ENCODE measurements around the gene CSTF1.
A peak's percentile ranks its signal among the peaks of the same experiment; 100 is the strongest.
"Not testable (repeated sequence)": the region's sequence is repeated elsewhere in the genome, so short reads cannot be mapped to it uniquely, and the experiment has no call there.

The CSTF1 gene

GRCh38 chr20:56411287-56411686, 18.8 kb downstream of the CSTF1 start:
- not testable (repeated sequence) for DNase-seq

GRCh38 chr20:56411759-56412472, 19.5 kb downstream of the CSTF1 start, which contains the start of gene CASS4:
Gene CASS4, plus strand, starts transcription at chr20:56412260. Its CDS starts 199 bp downstream, at chr20:56412459.
- peak; percentile 59 for DNase-seq

DNA sequence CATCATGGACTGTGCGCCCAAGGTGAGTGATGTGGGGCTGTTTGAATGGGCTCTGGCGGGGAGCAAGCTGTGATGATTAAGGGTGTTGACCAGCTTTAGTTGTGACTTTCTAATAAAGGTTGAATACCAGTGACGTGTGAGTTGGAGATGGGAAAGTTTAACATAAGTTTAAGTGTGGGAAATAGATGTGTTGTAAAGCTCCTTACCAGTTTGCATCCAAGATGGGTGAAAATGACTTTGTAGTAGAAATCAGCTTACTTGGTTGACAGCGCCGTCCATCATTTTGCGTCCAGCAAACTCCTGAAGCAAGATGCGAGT, 20.0 kb downstream of the CSTF1 start:
- no peak for DNase-seq

DNA sequence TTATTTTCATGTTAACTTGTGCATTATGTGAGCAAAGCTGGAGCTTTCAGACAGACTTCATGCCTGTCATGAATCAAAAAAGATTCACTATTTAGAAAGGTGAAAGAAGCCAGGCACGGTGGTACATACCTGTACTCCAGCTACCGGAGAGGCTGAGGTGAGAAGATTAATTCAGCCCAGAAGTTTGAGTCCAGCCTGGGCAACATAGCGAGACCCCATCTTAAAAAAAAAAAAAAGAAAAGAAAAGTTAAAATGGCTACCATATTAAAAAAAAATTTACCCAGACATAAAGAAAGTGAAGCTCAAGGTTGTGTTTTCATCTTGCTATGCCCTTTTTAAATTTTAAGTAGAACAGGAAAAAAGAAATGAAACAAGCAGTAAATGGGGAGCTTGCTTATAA, 20.5 kb downstream of the CSTF1 start:
- no peak for DNase-seq

DNA sequence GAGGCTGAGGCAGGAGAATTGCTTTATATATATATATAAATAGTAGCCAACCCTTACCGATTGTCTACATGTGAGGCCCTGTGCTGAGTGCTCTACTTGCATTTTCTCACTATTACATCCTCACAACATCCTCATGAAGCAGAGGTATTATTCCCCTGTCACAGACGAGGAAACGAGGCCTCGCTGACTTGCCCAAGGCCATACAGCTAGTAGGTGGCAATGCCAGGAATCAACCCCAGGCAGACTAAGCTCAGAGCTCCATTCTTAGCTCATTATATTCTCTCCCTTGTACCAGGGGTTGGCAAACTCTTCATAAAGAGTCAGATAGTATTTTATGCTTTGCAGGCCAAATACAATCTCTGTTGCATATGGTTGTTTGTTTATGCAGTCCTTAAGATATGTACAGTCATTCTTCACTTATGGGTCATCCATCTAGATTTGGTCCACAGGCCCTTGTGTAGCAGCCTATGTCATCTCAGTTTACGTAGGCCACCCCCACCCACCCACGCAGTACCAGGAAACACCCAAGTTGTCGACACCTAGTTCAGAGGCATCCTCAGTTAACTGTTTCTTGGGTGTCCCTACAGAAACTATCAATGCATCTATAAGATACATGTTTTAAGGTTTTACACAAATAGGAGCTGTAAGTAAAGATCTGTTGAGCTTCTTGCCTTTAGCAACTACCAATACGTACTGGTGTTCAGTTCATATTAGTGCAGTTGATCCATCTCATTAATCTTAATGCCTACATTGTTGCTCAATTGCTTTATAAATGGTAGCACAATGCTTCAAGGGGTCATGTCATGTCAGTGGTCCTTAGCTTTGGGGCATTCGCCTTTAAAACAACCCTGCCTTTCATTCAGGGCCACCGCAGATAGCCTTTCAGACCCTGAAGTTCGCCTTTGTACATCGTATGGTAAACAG, 22.7 kb downstream of the CSTF1 start:
- no peak for DNase-seq

DNA sequence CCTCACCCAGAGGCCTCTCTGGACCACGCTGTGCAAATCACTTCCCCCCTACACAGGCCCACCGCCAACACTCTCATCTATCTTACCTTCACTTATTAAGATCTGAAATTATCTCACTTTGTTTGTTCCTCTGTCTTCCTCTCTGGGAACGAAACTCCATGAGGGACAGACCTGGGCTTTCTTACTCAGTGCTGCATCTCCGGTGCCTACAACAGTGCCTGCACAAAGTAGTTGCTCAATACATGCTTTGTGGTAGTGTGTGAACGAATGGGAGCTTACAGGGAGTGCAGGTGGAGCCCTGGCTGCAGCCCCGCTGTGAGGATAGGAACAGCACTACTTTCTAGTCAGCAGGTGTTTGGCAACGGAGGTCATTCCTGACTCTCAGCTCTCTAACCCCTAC, 25.0 kb downstream of the CSTF1 start:
- no peak for DNase-seq

DNA sequence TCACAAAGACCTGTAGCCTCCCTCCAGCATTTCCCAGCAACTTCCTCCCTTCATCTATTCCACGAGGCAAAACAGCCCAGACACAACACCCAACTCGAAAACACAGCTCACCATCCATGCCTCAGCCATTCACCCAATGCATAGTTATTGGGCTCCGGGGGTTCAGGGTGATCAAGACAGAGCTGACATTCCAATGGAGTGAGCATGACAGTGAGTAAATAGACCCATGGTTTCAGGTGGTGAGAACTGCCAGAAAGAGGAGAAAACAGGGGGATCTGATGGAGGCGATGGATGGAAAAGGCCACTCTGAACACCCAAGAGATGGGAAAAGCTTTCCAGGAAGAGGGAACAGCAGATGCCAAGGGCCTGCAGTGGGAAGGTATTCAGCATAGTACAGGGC, 25.5 kb downstream of the CSTF1 start:
- no peak for DNase-seq

- DNase-seq: no peak
These were observed 26.0 kb downstream of the CSTF1 start for GRCh38 chr20:56418385-56418861.

GRCh38 chr20:56420028-56420427, 27.6 kb downstream of the CSTF1 start:
- DNase-seq: no peak

DNA sequence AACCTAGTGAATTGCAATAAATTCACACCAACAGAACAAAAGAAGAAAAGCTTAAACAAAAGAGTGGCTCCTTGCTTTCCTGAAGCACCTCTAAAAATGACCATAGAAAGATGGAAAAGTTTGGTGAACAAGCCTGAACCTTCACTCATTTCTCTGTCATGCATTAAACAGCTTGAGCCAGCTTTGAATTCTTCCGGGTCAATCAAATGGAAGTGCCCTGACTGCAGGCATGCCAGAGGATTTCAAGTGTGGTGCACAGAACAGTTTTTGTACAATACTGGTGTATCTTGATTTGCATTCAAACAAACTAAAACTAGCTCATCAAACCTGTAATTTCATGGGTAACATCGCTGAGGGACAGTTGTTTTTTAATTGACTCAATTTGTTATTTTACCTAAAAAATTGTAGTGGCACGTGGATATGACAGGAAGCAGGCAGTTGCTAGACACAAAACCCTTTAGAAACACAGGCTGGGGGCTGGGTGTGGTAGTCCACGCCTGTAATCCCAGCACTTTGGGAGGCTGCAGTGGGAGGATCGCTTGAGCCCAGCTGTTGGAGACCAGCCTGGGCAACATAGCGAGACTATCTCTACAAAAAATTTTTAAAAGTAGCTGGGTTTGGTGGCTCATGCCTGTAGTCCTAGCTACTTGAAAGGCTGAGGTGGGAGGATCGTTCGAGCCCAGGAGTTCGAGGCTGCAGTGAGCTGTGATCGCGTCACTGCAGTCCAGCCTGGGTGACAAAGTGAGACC, 28.7 kb downstream of the CSTF1 start:
- no peak for DNase-seq

DNA sequence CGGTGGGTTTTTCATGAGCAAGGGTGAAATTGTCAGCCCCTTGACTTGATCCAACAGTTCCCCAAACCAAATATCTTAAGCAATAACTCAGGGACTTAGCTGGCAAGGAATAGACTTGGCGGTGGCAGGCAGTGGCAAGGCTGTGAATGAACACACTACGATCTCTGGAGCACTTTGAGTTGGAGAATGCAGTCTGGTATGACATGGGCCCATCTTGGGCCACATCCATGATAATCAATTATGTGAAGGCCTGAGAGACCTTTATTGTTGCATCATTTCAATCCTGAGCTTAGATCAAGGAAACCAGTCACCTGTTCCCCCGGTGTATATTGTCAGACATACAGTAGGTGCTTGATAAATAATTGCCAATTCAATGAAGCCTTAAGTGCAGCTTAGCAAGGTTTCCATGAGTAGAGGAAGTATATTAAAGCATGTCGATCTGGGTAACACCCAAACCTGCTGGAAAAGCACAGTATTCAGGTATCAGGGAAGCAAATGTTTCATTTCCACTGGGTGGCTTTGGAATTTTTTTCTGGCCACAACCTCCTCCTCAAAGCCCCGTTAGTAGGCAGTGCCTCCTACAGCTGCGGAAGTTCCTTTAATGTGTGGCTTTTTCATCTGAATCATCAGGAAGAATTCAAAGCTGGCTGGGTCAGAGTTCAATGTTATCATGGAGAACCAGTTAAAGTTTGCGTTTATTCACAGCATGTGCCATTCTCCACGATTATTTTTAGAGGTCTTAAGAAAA, 29.8 kb downstream of the CSTF1 start:
- DNase-seq: no peak

DNA sequence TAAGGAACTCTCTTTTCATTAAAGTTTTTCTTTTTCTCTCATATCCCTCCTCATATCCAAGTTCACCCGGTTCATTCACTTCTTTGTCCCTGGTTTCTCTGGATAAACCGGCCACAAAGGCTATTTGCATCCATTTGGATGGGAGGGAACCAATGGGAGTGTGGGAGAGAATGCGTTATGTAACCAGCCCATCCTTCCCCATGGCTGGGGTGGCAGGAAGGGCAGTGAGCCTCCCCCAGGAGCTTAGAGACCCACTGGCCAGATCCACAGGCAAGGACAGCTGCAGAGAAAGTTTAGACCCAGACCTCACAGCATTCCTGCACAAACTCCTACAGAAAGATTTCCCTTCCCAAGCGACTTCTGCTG, 30.4 kb downstream of the CSTF1 start:
- DNase-seq: no peak

- DNase-seq: no peak
These were observed 30.8 kb downstream of the CSTF1 start for GRCh38 chr20:56423211-56423610.

- no peak for DNase-seq
These were observed 31.4 kb downstream of the CSTF1 start for GRCh38 chr20:56423886-56424285.

DNA sequence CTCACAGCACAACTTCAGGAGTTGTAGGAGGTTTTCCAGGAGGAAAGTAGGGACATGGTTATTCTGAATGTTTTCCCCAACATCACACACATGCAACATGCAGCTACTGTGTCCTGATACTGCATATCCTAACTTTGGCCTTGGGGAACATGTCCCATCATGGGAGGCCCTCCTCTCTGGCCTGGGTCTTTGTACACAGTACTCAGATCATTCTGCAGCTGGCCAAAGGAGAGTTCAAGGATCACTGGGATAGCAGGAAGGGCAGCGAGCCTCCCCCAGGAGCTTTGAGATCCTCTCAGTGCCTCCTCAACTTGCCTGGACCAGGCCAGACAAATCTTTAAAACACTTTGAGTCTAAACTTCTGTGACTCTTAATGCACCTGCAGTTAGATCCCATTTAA, 32.5 kb downstream of the CSTF1 start:
- no peak for DNase-seq

DNA sequence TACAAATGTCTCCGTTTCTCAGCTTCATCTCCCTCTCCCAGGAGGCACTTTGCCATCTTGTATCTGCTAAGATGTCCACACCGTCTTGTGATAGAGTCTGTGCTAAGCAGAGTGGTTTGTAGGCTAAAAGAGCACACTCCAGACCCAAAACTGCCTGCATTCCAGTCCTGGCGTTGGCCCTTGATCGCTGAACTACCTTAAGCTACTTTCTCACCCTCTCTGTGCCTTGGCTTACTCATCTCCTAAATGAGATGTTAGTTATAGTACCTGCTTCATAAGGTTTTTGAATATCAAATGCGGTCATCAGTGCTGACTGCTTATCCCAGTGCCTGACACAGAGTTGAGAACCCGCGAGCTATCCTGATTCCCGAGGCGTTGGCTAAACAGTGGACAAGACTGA, 33.6 kb downstream of the CSTF1 start:
- no peak for DNase-seq

DNA sequence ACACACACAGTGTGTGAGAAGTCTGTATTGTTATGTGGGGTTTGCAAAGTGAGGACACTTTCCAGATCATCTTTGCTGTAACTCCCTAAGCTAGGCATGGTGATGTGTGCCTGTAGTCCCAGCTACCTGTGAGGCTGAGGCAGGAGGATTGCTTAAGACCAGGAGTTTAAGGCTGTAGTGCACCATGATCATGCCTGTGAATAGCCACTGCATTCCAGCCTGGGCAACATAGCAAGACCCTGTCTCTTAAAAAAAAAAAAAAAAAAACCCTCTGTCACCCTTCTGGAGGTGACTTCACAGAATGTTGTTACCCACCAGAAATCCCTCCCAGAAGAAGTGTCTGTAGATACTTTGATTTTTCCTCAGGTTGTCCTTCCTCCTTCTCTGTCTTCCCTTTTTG, 34.5 kb downstream of the CSTF1 start:
- DNase-seq: no peak

DNA sequence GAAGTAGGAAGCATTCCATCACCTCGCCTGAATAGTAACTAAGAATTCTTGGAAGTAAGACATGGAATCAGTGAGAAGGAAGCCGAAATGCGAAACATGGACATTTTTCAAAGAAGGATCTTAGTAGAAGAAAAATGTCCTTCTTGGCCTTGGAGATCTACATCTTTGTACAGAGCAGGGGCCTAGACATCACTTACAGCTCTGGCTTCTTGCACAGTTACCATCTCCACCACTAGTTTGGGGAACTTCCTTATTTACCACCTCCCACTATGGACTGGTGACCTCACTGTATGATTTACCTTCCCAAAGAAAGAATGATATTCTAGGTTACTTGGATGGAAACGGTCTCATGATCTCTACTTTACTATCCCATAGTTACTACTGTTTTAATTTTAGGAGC, 35.4 kb downstream of the CSTF1 start:
- no peak for DNase-seq

DNA sequence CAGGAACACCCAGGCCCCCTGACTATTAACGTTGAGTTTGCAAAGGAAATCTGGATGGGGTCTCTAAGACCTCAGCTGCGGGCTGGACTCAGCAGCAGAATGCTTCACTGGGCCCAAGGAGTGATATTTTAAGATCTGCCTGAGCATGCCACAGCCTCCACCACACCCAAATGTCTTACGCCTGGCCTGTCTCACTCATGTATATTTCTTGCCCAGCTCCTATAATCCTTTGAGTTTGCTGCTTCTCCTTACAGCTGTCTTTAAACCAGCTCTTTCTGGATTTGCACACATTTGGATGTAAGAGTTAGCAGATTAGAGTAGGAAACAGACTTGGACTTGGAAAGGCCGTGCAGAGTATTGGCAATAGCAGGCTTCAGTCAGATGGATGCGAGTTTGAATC, 36.0 kb downstream of the CSTF1 start:
- DNase-seq: no peak

- DNase-seq: no peak
These were observed 36.4 kb downstream of the CSTF1 start for GRCh38 chr20:56428881-56429280.

DNA sequence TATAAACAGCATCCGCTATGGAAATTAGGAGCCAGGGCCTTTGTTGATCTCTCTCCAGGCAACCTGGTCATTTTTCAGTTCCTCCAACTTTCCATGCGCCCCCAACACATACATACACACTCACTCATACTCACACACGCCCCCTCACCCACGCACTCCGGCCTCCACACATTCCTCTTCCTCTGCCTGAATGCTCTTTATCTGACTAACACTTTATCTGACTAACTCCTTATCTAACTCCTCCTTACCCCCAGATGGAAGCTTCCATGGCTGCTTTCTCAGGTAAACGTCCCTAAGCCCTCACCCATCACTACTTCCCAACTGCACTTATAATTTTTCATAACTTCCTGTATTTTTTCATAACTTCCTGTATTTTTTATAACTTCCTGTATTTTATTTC, 37.1 kb downstream of the CSTF1 start:
- DNase-seq: no peak

GRCh38 chr20:56429941-56430340, 37.5 kb downstream of the CSTF1 start:
- no peak for DNase-seq

- DNase-seq: no peak
These were observed 38.0 kb downstream of the CSTF1 start for GRCh38 chr20:56430461-56430860.
